Stimulated activated CD4-positive, alpha-beta T cell treated with anti-CD3 and anti-CD28 coated beads, Interleukin-1b, Interleukin-23, amount 100 ng/mL, for 48 hours (primary cell): ENCODE measurements around the gene MYL9.
"Not testable (repeated sequence)": the region's sequence is repeated elsewhere in the genome, so short reads cannot be mapped to it uniquely, and the experiment has no call there.

ENCODE experiments used
- DNase-seq: peaks from one replicate; pipeline ENCODE4 v3.0.0-alpha.2; 2020

The MYL9 gene

GRCh38 chr20:36541227-36541767 is at the start of gene MYL9:
TSS of gene MYL9 (plus strand) at chr20:36541519. CDS start at chr20:36544885, 3,366 bp downstream.
- no peak for DNase-seq

GRCh38 chr20:36491901-36492617 is 49.3 kb upstream of the MYL9 start:
- peak; percentile 46 for DNase-seq

- no peak for DNase-seq
Measured at GRCh38 chr20:36493051-36493800, 48.1 kb upstream of the MYL9 start.

- no peak for DNase-seq
Measured at GRCh38 chr20:36493801-36494114, 47.6 kb upstream of the MYL9 start.

GRCh38 chr20:36496707-36497669 is 44.3 kb upstream of the MYL9 start:
- no peak for DNase-seq

- DNase-seq: no peak
Measured at GRCh38 chr20:36497856-36498255, 43.5 kb upstream of the MYL9 start.

GRCh38 chr20:36498386-36499179 is 42.7 kb upstream of the MYL9 start:
- DNase-seq: no peak

GRCh38 chr20:36499211-36499610 is 42.1 kb upstream of the MYL9 start:
- DNase-seq: no peak

- no peak for DNase-seq
Measured at GRCh38 chr20:36499723-36500501, 41.4 kb upstream of the MYL9 start.

- no peak for DNase-seq
Measured at GRCh38 chr20:36501367-36502006, 39.8 kb upstream of the MYL9 start.

- no peak for DNase-seq
Measured at GRCh38 chr20:36504295-36504694, 37.0 kb upstream of the MYL9 start.

GRCh38 chr20:36506253-36506652 is 35.1 kb upstream of the MYL9 start:
- no peak for DNase-seq

- DNase-seq: no peak
Measured at GRCh38 chr20:36507746-36508145, 33.6 kb upstream of the MYL9 start.

GRCh38 chr20:36519012-36519719 is 22.2 kb upstream of the MYL9 start:
- peak; percentile 35 for DNase-seq

GRCh38 chr20:36519944-36520343 is 21.4 kb upstream of the MYL9 start:
- no peak for DNase-seq

GRCh38 chr20:36521526-36521925 is 19.8 kb upstream of the MYL9 start:
- no peak for DNase-seq

GRCh38 chr20:36522412-36522811 is 18.9 kb upstream of the MYL9 start:
- DNase-seq: not testable (repeated sequence)

- DNase-seq: no peak
Measured at GRCh38 chr20:36523341-36523740, 18.0 kb upstream of the MYL9 start.

- DNase-seq: no peak
Measured at GRCh38 chr20:36525620-36526365, 15.5 kb upstream of the MYL9 start.
